Measurements from ENCODE around the gene U2AF2.

DNA sequence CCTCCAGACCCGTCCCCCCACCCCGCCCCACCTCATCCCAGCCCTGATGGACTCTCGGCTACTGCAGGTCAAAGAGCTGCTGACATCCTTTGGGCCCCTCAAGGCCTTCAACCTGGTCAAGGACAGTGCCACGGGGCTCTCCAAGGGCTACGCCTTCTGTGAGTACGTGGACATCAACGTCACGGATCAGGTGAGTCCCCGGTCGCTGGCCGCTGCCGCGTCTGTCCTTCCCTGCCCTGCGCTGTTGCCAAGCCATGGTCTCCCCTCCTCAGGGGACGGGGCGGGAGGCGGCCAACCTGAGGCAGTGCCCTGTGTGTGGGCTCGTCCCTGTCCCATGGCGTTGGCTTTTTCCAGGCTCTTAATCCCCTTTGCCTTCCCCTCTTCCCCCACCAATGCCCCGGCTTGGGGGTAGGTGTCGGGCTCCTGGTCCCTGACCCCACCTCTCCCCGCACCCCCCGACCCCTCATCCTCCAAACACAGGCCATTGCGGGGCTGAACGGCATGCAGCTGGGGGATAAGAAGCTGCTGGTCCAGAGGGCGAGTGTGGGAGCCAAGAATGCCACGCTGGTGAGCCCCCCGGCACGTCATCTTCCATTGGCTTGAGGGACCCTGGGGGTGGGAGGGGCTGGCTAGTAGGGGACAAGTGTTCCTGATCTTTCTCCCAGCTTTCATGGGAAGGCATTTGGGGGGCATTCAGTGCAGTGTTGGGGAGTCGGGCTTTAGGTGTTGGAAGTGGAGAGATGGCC lies 13.9 kb downstream of the U2AF2 start:
- TF ChIP-seq CTCF (IDR thresholded peaks at IDR 0.05; ENCODE audit: low read depth, low read length), result no peak
- TF ChIP-seq EZH2phosphoT487 (IDR thresholded peaks at IDR 0.05; ENCODE audit: low read depth), result no peak

Measured in OCI-LY3 (cell line).